Measurements from ENCODE around the gene COL1A1. TPM values are rescaled to one million over a fixed set of nuclear protein-coding genes. Genes with fewer than 3 reads are reported as not detected.

COL1A1 gene
- total and polyA plus RNA-seq, 4 donors: 8.3 to 72.5 (median 35.8) TPM

GRCh38 chr17:50218071-50218759 lies 16.8 kb upstream of the COL1A1 start:
- DNase-seq (ENCODE audit: low spot score): no peak
- Histone ChIP-seq H3K4me1 (ENCODE audit: control insufficient read depth in 4 of 4, insufficient read depth in 4 of 4, low read length in 3 of 4) (peaks cover 16 to 31% (median 30%) of the 10 kb centered on the region in 4 donors), H3K9ac (ENCODE audit: low read depth in 1 of 2, low read length in 2 of 2) (peak overlapping the region in 1 of 2 donors; percentile 54), H3K9me3 (ENCODE audit: control insufficient read depth in 4 of 4, low read length in 3 of 4) (no peaks in the 10 kb centered on the region), H3K27me3 (ENCODE audit: control insufficient read depth in 4 of 4, insufficient read depth in 4 of 4, low read length in 3 of 4) (no peaks in the 10 kb centered on the region), H3K27ac (ENCODE audit: low read depth in 1 of 2, low read length in 2 of 2) (peak overlapping the region; percentile 63 to 76), H3K36me3 (ENCODE audit: control insufficient read depth in 4 of 4, insufficient read depth in 3 of 4, low read depth in 1 of 4, low read length in 3 of 4) (no peaks in the 10 kb centered on the region), H3K4me3 (ENCODE audit: low read depth in 1 of 3, low read length in 3 of 3) (no peak overlapping the region)
- TF ChIP-seq EGR1 (IDR thresholded peaks at IDR 0.05; ENCODE audit: low read depth in 2 of 2) (no peak), YY1 (IDR thresholded peaks at IDR 0.05) (peak; percentile 47), JUND (IDR thresholded peaks at IDR 0.05) (peak in 1 of 2 donors; percentile 57), SP1 (IDR thresholded peaks at IDR 0.05) (peak; percentile 59), MAX (IDR thresholded peaks at IDR 0.05) (no peak), GABPA (IDR thresholded peaks at IDR 0.05 in 1 of 2, conservative IDR thresholded peaks at IDR 0.05 in 1 of 2) (peak in 1 of 2 donors; percentile 5), CTCF (IDR thresholded peaks at IDR 0.05; ENCODE audit: low read depth, low read length, missing input control) (no peak), TAF1 (conservative IDR thresholded peaks at IDR 0.05) (no peak), FOXA1 (IDR thresholded peaks at IDR 0.05) (no peak), REST (IDR thresholded peaks at IDR 0.05) (peak; percentile 15), ATF3 (IDR thresholded peaks at IDR 0.05) (peak; percentile 22), NR2F2 (IDR thresholded peaks at IDR 0.05) (peak; percentile 64), RXRA (IDR thresholded peaks at IDR 0.05) (peak; percentile 63 to 77), ZBTB33 (IDR thresholded peaks at IDR 0.05) (peak; percentile 30), HNF4A (conservative IDR thresholded peaks at IDR 0.05) (peak; percentile 50 to 64), RAD21 (IDR thresholded peaks at IDR 0.05) (peak; percentile 9 to 18), HNF4G (IDR thresholded peaks at IDR 0.05) (no peak), FOXA2 (IDR thresholded peaks at IDR 0.05) (no peak)
- whole genome bisulfite sequencing: 29% methylated on average over 3 of the region's 3 CpGs

All from liver (tissue), 9 donors.